Heart left ventricle (tissue), 16 donors: ENCODE data around the gene MKX. TPM values are rescaled to one million over a fixed set of nuclear protein-coding genes. Genes with fewer than 3 reads are reported as not detected.

Experiments
- ATAC-seq, 4 donors: fragments of 200-7000 bp; cut with Tn5 transposase; one replicate each; pipeline ENCODE4 v1.9.1; 2020 to 2022; ENCODE audit warnings: moderate library complexity in 4 of 4, mild to moderate bottlenecking in 3 of 4, moderate number of reproducible peaks in 1 of 4
- DNase-seq, 5 donors: peaks; one replicate each; pipeline ENCODE4 v3.0.0-alpha.2; 2020
- H3K27ac ChIP-seq, 12 donors: fragments of 200-600 bp; sonication (generic) in 4 of 12; one replicate each; pipeline versions ENCODE4 v1.5.0 to v1.8.0; 2016 to 2022; ENCODE audit warnings: mild to moderate bottlenecking in 2 of 12
- H3K27me3 ChIP-seq, 9 donors: fragments of 200-600 bp; sonication (generic) in 2 of 9; one replicate each; pipeline versions ENCODE4 v1.5.1 to v1.8.0; 2016 to 2022; ENCODE audit warnings: mild to moderate bottlenecking in 3 of 9
- H3K36me3 ChIP-seq, 9 donors: fragments of 200-600 bp; sonication (generic) in 2 of 9; one replicate each; pipeline versions ENCODE4 v1.5.0 to v1.8.0; 2018 to 2022; ENCODE audit warnings: mild to moderate bottlenecking in 2 of 9
- H3K4me1 ChIP-seq, 12 donors: fragments of 200-600 bp; sonication (generic) in 4 of 12; one replicate each; pipeline versions ENCODE4 v1.5.0 to v1.8.0; 2016 to 2022; ENCODE audit warnings: mild to moderate bottlenecking in 3 of 12
- H3K4me3 ChIP-seq, 12 donors: fragments of 200-600 bp; sonication (generic) in 4 of 12; one replicate each; pipeline versions ENCODE4 v1.5.0 to v1.8.0; 2017 to 2022; ENCODE audit warnings: mild to moderate bottlenecking in 9 of 12, moderate library complexity in 4 of 12
- H3K9me3 ChIP-seq, 12 donors: fragments of 200-600 bp; sonication (generic) in 4 of 12; one replicate each; pipeline versions ENCODE4 v1.5.0 to v1.8.0; 2016 to 2022; ENCODE audit warnings: mild to moderate bottlenecking in 1 of 12
- POLR2A ChIP-seq, 2 donors: fragments of 450-650 bp; IDR thresholded peaks; one replicate each; pipeline ENCODE4 v1.6.1; 2017; ENCODE audit warnings: antibody characterized with exemption in 2 of 2, mild to moderate bottlenecking in 2 of 2, moderate library complexity in 2 of 2
- WGBS, 4 donors: extraction: QIAGEN DNeasy Blood & Tissue Kit in 2 of 4; methylation state at CpG; one replicate each; pipeline versions ENCODE4 v1.1.5 to v1.1.7; 2013 to 2018; 5-methylcytosine and 5-hydroxymethylcytosine counted together
- intact Hi-C, 10 donors: fragments of 100-400 bp; cut with DNase I; formaldehyde crosslinking; loops; one replicate each; pipeline versions ENCODE4 v1.11.1 to v1.14.2; 2022
- polyA plus RNA-seq, 2 donors: library from polyadenylated mRNA; stranded (reverse); fragments of 200-250 nt; gene quantifications; one replicate each; pipeline ENCODE4 v1.2.3, GENCODE V29; 2013
- total RNA-seq, 9 donors: library from RNA; depleted of rRNA in 2 of 9; stranded (reverse); fragments of >200 nt in 2 of 9; fragmentation: NEBNext Ultra II Directional in 3 of 9; extraction: Animal tissue kit (Norgen Biotek cat#: 25700) in 3 of 9; gene quantifications; one replicate each; pipeline versions ENCODE4 v1.1.0 to v1.2.4, GENCODE V29; 2016 to 2023
- TF ChIP-seq, protein P1 (sequence below), 12 donors: fragments of 200-600 bp; sonication (generic) in 4 of 12; IDR thresholded peaks; one replicate each; pipeline versions ENCODE4 v1.5.0 to v1.8.0; 2018 to 2022; ENCODE audit warnings: antibody characterized with exemption in 12 of 12, mild to moderate bottlenecking in 5 of 12
- donor health status: ischemic (EF 13 %, LVEDD 7.1; RV severe dilation, severe dysfunction).
- donor health status: healthy with polysubstance abuse.
- donor health status: DM: no; HTN: yes; CAD: no.
- donor health status: DM: no; HTN: no; CAD: no.
- donor health status: ischemic (EF 25% LVEDD 6.9; RV normal size, moderate dysfunction).
- donor health status: ischemic (EF 25% LVEDD 5.7; RV mildly dilated, moderate dysfunction).
- donor health status: healthy.
- donor health status: DM: yes; HTN: yes; CAD: no.
- donor health status: ischemic (EF 35%, LVEDD 5.7; RV mildly dilated, moderate dysfunction).
- donor health status: nonischemic (EF 11% LVEDD 7.7; RV severe dilation, severe dysfunction).
- donor health status: DM: yes; HTN: yes; CAD: no.
- donor health status: PGD.
- donor health status: ischemic (EF 29% LVEDD 5.4; RV normal size, mild dysfunction).
- donor health status: nonischemic (EF 23%, LVEDD 6.1; RV moderate dilation, normal function).

MKX gene
- total and polyA plus RNA-seq, 11 donors: 0.06 to 1.5 (median 0.56) TPM; not detected in 4

DNA sequence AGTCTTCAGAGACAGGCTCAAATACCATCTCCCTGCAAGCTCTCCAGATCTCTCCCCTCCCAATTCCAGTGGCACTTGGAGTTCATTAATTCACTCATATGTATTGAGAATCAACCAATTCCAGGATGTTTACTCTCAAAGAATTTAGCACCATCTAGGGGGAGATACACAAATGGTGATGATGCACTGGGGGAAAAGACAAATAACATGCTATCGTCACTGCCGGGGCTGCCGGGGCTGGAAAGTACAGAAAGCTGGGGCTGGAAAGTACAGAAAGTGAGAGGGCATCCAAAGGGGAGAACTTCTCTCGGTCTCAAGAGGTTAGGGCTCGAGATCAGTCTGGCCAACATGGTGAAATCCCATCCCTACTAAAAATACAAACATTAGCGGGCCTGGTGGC is 118.7 kb downstream of the MKX start:
- no peak for TF ChIP-seq POLR2A (IDR thresholded peaks at IDR 0.05)
- TF ChIP-seq, protein P1, sequence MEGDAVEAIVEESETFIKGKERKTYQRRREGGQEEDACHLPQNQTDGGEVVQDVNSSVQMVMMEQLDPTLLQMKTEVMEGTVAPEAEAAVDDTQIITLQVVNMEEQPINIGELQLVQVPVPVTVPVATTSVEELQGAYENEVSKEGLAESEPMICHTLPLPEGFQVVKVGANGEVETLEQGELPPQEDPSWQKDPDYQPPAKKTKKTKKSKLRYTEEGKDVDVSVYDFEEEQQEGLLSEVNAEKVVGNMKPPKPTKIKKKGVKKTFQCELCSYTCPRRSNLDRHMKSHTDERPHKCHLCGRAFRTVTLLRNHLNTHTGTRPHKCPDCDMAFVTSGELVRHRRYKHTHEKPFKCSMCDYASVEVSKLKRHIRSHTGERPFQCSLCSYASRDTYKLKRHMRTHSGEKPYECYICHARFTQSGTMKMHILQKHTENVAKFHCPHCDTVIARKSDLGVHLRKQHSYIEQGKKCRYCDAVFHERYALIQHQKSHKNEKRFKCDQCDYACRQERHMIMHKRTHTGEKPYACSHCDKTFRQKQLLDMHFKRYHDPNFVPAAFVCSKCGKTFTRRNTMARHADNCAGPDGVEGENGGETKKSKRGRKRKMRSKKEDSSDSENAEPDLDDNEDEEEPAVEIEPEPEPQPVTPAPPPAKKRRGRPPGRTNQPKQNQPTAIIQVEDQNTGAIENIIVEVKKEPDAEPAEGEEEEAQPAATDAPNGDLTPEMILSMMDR (IDR thresholded peaks at IDR 0.05): no peak
- H3K27me3 ChIP-seq: peaks cover 0 to 5% (median 0%) of the 10 kb centered on the region in 9 donors
- DNase-seq: no peak
- 62 to 78% (median 69%) methylated on average over 6 of the region's 6 CpGs for WGBS, 4 donors
- no peaks in the 10 kb centered on the region for H3K36me3 ChIP-seq
- no peaks in the 10 kb centered on the region for H3K9me3 ChIP-seq
- intact Hi-C loops: no loop called here
- H3K4me3 ChIP-seq: no peak overlapping the region
- ATAC-seq: no peak
- no peak overlapping the region for H3K27ac ChIP-seq
- H3K4me1 ChIP-seq: peaks cover 0 to 3% (median 0%) of the 10 kb centered on the region in 12 donors

DNA sequence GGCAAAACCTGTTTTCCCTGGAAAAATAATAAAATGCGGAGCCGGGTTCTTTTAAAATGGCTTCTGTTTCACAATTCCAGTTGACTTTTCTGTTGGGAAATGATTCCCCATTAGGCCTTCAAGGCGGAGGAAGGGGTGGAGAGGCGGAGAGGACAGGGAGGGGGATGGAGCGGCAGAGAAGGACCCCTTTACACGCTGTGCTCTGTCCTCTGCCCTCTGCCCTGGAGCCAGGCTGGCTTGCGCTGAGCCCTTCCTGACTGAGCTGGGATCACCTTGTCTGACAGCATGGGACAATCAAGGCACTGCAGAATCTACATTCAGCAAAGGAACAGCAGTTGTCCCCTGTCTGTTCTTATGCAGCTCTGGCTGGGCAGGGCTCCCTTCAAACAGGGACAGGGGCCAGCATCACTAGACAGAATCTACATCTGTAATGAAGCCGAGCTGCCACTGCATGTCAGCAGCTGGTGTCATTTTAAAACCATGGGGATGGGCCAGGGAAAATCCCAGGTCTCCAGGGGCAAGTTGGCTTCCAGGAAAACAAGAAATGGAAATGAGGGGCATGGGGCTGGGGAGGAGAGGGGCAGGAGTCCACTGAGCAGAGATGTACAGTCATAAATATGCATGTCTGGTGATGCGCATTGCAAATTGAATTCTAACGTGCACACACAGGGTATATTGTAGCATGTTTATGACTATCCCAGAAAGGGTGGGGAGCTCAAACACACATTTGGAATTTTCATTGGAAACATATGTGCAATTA is 120.0 kb downstream of the MKX start:
- Histone ChIP-seq H3K4me1 (peaks cover 0 to 9% (median 0%) of the 10 kb centered on the region in 12 donors), H3K36me3 (no peaks in the 10 kb centered on the region), H3K27ac (peak overlapping the region in 1 of 12 donors; percentile 29), H3K4me3 (no peak overlapping the region), H3K27me3 (peaks cover 0 to 5% (median 0%) of the 10 kb centered on the region in 9 donors), H3K9me3 (no peaks in the 10 kb centered on the region)
- ATAC-seq (no peak), DNase-seq (no peak)
- TF ChIP-seq, protein P1 (IDR thresholded peaks at IDR 0.05): no peak
- TF ChIP-seq POLR2A (IDR thresholded peaks at IDR 0.05): no peak
- WGBS, 4 donors: 69 to 86% (median 74%) methylated on average over 10 of the region's 10 CpGs
- intact Hi-C loops: no loop called here

DNA sequence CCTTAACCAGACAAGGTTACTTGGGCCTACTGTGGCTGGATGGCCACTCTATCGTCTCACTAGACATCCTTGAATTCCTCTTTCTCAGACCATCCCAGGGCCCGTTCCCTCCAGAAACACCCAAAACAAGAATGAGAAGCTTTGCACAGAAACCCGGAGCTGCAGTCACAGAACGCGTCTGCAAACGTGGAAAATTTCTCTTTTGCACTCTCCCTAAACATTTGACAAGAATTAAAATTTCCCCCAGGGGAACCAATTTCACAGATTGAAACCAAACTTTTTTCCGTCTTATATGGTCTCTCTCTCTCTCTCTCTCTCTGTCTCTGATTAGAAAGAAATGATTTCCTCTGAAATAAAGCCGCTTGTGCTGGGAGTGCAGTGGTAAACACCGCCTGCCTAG is 120.7 kb downstream of the MKX start:
- intact Hi-C loops: no loop called here
- no peaks in the 10 kb centered on the region for H3K9me3 ChIP-seq
- no peaks in the 10 kb centered on the region for H3K36me3 ChIP-seq
- DNase-seq (no peak), ATAC-seq (no peak)
- TF ChIP-seq, protein P1 (IDR thresholded peaks at IDR 0.05): no peak
- no peak for TF ChIP-seq POLR2A (IDR thresholded peaks at IDR 0.05)
- 70 to 86% (median 78%) methylated on average over 9 of the region's 9 CpGs for WGBS, 4 donors
- peak overlapping the region in 1 of 12 donors; percentile 29 for H3K27ac ChIP-seq
- no peak overlapping the region for H3K4me3 ChIP-seq
- peaks cover 0 to 15% (median 0%) of the 10 kb centered on the region in 12 donors for H3K4me1 ChIP-seq
- H3K27me3 ChIP-seq: peaks cover 0 to 5% (median 0%) of the 10 kb centered on the region in 9 donors

Other genes starting within 250 kb of the MKX start
- 100 to 1,000 TPM in 7 of 9 donors, 10 to 100 TPM in 2; 39.8 to 145 (median 128) TPM for gene RAB18, start 241.5 kb downstream of the MKX start, total RNA-seq
- 10 to 100 TPM; 28.4 to 66.4 TPM for gene RAB18, start 241.5 kb downstream of the MKX start, polyA plus RNA-seq